HG02943 (cell line): ENCODE results near the gene DSCAM.

ENCODE experiments used
- ATAC-seq: cut with Tn5 transposase; IDR thresholded peaks from one replicate; pipeline ENCODE4 v1.9.1; 2021; ENCODE audit warnings: mild to moderate bottlenecking, low read depth, moderate library complexity; ENCODE audit not compliant: unreplicated experiment

The DSCAM gene

DNA sequence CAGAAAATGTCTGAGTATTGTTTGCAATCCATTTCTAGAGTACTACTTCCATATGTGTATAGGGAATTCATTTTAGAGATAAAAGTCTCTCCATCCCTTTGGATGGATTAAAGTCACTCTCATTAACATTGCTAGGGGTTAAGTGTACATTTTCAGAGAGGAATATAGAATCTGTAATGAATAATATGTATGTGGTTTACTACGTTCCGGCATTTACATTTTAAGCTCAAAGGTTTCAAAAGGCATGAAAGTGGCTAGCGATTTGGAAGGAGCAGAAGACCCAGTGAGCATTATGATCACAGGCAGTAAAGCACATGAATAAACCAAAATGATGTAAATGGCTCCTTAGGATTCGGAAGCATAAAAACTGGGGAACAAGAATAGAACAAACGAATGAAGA, 123.0 kb downstream of the DSCAM start:
- ATAC-seq, result no peak

DNA sequence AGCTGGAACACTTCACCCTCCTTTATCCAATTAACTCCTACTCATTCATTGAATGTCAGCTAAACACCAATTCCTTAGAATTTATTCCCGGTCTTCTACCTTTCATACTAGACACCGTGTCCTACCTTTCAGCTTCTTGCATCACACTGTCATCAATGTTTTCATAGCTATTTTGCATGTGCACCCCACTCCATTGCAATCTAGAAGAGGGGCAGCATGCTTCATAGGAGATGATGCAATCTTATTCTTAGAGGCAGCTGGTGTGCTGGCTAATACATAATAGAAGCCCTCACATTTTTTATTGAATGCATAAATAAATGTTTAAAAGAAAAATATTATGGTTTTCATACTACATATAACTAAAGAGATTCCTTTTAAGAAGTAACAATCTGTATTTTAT, 123.6 kb downstream of the DSCAM start:
- ATAC-seq, result no peak

DNA sequence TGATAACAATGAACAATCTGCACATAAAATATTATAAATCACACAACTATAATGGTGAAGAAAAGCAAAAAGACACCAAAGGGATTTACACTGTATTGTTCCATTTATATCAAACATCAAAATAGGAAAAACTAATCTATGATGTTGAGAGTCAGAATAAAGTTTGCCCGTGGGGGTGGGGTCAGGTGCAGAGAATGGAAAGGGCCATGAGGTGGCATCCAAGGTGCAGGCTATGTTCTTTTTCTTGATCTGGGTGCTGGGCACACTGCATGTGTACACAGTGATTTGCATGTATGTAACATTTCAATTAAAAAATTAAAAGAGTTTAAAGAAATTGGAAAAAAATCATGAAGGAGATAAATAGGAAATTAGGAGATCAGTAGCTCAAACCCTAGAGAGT, 127.3 kb downstream of the DSCAM start:
- ATAC-seq, result no peak

DNA sequence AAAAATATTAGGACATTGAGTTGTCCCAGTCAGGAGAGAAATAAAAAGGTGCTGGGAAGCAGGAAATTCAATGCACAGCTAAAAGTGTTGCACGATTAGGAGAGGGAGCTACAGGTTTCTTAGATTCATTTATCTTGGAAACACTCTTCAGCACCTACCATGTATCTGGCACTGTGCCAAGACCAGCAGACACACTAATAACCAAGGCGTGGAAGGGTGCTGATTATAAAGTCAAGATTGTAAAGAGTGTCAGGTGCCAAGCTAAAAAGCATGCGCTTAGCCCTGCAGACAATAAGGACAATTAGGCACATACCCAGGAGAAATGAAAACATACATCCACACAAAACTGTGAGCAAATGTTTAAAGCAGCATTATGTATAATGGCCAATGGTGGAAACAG, 129.9 kb downstream of the DSCAM start:
- ATAC-seq, result no peak

DNA sequence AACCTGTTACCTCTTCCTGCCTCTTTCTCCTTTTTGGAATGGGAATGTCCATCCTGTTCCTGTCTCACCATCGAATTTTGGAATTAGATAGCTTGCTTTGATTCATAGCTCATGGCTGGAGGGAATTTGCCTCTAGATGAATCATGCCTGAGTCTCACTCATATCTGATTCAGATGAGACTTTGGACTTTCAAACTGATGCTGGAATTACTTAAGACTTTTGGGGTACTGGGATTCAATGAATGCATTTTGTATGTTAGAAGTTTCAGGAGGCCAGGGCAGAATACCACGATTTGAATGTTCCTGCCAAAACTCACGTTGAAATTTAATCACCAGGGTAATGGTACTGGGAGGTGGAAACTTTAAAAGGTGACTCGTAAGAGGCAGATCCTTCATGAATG, 132.4 kb downstream of the DSCAM start:
- no peak for ATAC-seq

DNA sequence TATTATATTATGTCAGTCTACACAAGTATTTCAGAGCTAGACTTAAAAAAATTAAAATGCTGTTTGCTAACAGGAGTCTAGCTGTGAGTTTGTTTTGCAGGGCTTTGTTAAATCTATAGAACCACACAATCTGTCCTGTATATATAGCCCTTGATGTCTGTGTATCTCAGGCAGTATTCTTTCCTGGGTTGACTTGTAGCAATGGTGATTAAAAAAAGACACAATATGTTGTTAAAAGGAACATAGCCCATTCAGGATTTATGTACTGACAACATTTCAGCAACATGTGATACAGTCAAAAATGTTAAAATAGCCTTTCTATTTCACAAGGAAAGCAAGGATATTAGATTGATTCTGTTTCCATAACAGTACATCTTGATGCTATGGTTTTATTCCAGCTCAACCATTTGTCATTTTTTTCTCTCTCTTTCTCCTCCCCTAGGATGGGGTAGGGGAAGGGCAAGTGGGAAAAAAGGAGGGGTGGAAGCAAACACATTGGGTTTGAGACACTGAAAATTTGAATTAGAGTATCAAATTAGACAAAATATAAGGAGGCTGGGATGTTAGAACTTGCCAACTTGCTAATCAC, 139.2 kb downstream of the DSCAM start:
- ATAC-seq, result no peak

DNA sequence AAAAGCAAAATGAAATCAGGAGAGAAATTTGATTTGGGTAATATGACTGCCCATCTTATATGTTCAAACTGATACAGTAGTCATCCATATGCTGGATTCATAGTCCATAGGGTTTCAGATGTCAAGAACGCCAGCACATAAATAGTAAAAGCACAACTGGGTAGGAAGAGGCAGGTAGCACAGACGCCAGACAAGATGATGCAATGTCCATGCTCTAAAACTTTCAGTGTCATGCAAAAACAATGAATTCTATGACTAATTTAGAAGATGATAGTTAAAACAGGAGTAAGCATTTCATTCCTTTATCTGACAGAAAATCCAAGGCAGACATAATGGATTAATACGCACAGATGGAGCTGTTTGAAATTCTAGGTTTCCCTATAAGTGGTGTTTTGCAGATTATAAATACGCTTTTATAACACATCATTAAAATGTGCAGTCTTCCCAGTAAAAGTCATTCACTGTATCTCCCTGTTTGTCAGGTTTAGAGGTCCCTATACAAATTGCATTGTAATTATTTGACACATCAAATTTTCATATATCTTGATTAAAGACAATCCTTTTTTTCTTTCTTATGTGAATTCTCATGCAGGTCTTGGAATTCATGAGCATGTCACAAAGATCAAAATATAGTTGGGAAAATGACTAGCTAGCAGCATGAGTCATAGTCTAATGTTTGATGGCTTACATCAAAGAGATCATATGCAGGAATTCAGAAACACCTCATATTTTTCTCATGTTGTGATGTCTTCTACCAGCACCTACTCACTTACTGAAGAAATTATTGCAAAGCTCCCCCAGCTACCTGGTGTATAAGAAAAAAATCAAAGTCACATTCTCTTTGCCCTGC, 139.9 kb downstream of the DSCAM start:
- no peak for ATAC-seq

DNA sequence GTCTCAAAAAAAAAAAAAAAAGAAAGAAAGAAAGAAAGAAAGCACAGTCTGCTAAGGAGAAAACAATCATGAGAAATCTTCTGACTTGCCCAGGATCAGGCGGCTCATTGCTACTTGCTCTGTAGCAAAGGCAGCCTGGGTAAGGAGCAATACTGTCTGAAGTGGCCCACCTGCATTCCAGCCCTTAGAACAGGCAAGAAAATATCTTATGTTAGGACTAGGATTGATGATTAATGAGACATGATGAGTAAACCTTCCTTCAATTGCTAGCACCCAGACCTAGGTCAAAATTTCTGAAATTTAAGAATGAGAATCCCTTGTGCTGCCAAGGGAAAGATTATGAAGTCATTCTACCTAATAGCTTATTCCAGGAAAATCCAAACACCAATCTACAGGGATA, 140.8 kb downstream of the DSCAM start:
- no peak for ATAC-seq

DNA sequence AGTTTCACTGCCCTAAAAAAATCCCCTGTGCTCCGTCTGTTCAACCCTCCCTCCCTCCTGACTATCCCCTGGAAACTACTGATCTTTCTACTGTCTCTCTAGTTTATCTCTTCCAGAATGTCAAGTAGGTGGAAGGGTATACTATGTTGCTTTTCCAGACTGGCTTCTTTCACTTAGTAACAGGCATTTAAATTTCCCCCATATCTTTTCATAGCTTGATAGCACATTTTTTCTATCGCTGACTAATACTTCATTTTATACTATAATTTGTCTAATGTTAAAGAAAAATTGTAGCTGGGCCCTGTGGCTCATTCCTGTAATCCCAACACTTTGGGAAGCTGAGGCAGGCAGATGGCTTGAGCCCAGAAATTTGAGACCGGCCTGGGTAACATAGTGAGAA, 142.8 kb downstream of the DSCAM start:
- no peak for ATAC-seq

DNA sequence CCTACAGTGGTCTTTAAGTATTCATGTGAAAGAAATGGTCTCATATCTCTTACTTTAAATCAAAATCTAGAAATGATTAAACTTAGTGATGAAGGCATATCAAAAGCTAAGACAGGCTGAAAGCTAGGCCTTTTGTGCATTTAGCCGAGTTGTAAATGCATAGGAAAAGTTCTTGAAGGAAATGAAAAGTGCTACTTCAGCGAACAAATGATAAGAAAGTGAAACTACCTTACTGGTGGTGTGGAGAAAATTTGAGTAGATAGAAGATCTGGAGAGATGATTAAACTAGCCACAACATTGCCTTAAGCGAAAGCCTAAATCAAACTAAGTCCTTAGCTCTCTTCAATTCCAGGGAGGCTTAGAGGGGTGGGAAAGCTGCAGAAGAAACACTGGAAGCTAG, 147.6 kb downstream of the DSCAM start:
- no peak for ATAC-seq

DNA sequence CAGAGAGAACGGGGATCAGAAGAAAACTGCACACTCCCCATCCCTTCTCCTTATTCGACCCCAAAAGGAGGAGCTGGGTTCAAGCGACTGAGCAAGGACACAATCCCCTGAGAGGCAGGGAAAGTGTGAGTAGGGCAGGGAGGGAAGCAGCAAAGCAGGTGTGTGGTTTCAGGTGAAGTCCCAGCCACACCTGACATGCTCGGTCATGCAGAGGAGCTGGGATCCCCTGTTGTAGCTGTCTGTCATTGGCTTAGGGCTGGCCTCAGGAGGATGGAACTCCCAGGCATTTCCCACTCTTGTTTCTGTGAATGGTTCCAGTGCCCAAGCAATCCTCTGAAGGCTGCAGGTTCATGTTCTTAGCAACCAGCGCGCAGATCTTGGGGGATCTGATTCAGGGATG, 150.7 kb downstream of the DSCAM start:
- ATAC-seq, result no peak

DNA sequence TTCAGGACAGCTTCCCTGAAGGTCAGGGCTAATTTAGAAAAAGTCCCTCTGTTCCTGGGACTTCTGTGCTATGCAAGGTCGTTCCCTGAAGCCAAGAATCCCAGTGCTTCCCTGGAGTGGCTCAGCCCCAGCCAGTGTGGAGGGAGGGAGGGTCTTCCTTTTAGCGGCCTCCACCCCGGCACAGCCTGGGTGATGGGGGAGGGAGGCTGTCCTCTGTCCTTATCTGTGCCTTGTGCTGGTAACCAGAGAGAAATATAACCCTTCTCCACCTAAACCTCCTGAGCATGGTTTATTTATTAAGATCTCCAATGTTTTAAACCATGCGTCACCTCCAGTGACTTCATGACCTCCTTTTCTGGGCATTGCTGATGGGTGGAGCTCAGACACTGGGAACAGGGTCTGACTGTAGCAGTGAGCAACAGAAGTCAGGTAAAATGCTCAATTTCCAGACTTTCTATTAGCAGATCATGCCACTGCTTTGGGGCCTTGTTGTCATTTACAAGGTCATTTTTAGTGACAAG, 157.1 kb downstream of the DSCAM start:
- no peak for ATAC-seq

DNA sequence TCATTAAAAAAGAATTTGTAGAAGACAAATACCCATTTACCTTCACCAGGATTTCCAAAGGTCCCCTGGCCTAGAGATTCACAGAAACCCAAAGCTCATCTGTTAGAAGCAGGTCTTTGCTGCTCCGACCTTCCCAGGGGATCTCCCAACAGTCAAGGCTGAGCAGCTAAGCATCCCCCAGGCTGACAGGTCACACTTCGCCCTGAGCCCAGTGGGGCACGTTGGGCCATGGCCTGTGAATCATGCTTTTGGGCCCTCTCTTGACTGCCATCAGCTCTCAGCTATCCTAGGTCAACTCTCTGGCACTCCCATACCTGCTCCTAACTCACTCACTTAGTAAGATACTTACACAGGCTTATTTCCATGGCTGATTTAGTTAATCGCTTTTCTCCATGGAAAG, 157.7 kb downstream of the DSCAM start:
- no peak for ATAC-seq

DNA sequence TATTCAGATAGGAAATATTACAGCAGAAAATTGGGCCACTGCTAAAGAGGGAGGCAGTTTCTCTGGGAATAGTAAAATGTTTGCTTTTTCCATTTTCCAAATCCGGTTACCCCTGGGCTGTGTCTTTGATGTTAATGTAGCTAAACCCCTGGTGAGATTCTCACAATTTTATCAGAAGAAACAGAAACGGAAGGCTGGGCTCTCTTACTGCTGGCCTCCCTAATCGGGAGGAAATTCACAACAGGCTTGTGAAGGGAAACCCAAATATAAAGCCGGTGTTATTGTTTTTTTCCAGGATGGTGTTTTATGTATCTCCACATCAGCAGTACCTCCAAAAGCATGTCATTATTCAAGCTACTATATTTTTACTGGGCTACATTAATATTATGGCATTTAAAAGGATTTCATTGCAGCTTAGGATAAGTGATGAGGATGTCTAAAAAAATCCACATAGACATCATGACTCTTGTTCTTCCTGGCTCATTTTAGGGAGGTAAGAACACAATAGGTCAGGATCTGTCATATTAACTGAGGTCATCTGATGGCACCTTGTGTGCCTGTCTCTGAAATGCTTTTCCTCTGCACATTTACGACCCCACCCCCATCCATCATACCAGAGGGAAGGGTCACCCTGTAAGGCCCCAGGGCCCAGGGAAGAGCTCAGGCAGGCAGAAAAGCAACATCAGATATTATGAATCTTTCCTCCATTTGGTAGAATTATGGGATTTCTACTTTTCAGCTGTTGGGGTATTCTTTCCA, 158.7 kb downstream of the DSCAM start:
- ATAC-seq, result no peak

DNA sequence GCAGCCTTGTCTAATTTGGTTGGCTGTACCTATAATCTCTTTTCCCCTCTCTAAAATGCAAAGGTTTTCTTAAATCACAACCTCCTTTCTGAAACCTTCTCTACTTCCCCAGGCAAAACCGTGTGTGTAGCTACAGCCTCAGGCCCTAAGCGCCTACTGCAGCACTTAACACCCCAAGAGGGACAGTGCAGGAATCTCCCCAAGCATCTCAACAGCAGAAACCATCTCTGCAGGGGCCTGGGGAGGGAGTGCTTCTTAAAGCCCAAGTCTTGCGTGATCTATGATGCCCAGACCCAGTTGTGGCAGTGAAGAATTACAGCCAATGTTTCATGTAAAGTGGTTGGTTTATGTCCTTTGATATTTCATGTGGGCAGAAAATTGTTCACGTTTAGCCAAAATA, 159.3 kb downstream of the DSCAM start:
- no peak for ATAC-seq

DNA sequence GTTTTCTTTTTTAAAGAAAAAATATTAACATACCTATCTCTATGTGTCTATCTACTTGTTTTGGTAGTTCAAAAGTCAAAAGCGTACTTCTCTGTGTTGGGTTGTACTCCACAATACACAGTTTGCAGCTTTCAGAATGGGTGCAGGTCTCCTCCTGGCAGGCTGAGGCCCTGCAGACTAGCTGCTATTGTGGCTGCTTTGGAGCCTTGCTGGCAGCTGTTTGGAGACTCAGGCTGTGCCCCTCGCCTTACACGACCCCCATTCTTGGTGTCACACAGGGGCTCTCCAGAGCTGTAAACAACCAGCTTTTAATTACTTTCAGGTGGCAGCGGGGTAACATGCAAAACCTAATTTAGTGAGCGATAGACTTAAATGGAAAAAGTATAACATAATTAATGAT, 160.4 kb downstream of the DSCAM start:
- ATAC-seq, result no peak

DNA sequence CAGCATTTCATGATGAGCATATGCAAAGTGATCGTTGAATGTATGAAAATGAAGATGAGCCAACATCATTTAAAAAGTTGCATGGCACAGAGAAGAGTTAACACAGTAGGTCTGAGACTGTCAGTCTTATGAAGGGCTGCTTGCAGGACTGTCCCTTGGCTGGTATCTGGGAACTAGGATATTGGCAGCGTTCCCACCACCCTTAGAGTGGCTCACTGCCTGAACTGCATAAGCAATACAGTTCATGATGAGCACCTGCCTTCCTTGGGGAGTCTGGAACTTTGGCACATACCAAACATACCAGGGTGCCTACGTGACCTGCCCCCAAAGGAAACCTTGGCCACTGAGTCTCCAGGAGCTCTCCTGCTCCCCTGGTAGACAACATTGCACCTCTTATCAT, 161.8 kb downstream of the DSCAM start:
- no peak for ATAC-seq

DNA sequence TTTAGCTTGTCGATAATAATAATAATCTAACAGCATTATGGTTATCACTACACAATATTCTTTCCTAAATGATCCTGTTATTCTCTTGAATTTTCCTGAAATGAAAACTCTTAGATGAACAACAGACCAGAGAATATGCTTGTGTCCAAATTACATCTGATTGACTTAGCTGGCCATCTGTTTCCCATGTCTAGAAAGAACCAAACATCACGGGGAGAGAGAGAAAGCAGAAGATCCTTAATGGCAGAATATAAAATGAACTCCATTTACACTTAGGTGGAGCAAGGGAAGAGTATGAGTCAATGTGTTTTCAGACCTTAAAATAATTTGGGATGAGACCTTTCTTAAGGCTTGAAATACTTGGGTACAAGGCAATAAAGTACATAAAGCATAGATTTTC, 162.2 kb downstream of the DSCAM start:
- ATAC-seq, result no peak

DNA sequence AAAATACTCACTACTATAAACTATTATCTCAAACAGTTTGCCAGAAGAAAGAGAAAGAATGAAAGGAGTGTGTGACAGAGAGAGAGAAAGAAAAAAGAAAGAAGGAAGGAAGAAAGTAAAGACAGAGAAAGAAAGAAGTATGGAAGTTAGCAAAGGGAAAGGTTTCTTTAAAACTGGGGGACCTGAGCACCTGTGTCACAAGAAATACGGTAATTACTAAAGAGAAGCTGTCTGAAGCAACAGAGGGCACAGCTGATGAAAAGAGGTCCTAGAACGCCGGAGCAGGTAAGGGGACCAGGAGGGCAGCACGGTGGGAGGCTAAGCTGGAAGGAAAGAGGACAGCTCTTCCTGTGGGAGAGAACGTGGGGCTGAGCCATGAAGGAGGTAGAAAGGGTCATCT, 163.6 kb downstream of the DSCAM start:
- no peak for ATAC-seq

DNA sequence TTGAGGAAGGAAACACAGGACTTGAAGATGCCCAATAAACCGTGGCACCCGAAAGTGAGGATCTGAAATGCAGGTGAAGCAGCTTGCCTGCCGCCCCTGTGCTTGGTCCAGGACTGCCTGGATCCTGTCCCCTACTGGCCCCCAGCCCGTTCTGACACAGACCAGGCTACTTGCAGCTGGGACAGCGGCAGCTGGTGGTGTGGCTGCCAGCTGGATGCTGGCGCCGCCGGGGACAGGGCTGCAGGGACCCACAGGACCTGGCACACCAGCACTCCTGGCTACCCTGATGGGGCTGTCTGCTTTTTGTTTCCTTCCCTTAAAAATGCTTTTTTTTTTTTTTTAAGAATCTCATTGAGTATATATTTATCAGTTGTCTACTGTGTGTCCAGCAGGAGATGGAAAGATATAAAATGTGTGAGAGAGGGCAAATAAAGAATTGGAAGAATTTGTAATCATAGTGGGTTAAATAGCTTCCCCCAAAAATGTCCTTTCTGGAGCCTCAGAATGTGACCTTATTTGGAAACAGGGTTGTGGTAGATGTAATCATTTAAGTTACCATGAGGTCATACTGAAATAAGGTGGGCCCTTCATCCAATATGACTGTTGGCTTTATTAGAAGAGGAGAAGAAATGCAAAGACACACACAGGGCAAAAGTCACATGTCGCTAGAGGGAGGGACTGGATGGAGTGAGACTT, 165.6 kb downstream of the DSCAM start:
- ATAC-seq, result no peak

DNA sequence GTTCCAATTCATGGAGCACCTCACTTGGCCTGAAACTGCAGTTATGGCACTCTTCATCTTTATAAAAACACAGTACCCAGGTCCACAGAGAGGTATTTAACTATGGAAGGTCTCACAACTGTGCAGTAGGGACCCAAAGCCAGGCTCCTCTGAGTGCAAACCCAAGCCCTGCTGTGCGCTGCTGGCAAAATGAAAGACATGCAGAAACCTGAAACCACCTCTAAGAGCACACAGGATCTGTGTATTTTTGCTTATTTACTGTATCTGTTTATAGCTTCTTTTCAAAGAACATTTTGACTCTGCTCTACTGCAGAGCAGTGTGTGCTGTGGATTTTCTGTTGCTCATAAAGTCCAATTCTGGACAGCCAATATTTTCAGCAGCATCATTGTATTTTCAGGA, 166.6 kb downstream of the DSCAM start:
- no peak for ATAC-seq
